ENCODE data around the gene ORM1.
A peak's percentile ranks its signal among the peaks of the same experiment; 100 is the strongest.
"Not testable (repeated sequence)": the region's sequence is repeated elsewhere in the genome, so short reads cannot be mapped to it uniquely, and the experiment has no call there.

ORM1 gene

DNA sequence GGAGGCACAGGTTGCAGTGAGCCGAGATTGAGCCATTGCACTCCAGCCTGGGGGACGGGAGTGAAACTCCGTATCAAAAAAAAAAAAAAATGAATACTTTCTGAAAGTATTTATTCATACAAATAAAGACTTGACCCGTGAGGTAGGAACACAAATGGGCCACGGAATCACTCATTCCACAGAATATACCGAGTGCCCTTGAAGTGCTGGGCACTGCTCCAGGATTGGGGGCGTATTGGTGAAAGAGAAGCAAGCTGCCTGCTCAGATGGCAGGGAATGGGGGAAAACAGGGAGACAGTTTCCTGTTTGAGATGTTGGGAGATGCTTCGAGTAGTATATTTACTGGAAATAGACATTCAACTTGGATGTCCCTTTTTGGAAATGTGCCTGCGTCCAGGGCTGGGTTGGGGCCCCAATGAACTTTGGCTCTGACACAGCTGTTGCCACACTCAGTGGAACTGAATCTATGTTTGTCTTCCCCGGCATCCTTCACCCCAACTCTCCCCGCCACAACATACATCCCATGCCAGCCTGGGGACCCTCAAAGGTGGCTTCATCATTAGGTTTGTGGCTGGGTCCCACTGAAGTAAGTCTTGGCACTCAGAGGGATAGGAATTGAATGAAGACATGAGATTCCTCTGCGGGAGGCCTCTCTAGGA is 609 bp upstream of the ORM1 start:
- DNase-seq (ENCODE audit: low read depth in 2 of 3, low spot score in 2 of 3), result not testable (repeated sequence)

DNA sequence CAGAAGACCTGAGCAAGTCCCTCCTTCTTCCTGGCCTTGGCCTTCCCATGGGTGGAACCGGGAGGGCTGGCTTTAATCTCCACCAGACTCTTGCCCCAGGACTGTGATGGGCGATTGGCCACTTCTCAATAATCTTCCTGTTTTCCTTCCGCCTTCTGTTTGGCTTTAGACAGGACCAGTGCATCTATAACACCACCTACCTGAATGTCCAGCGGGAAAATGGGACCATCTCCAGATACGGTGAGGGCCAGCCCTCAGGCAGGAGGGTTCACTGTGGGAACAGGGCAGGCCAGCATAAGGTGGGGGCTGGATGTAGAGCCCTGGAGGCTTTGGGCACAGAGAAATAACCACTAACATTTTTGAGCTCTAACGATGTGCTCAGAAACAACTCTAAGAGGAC is 951 bp downstream of the ORM1 start:
- DNase-seq (ENCODE audit: low read depth in 2 of 3, low spot score in 2 of 3), result not testable (repeated sequence)

DNA sequence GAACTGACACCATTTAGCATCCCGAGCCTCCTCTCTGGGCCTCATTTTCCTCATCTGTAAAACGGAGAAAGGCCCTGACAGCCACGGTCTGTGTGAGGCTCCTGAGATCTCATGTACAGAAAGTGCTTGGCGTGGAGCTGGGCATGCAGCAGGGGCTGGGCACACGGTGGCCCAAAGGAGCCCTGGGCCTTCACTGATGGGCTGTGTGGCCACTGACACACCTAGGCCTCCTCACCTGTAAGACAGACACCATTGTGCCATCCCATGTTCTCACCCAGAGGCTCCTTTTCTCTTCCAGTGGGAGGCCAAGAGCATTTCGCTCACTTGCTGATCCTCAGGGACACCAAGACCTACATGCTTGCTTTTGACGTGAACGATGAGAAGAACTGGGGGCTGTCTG is 1.6 kb downstream of the ORM1 start:
- DNase-seq (ENCODE audit: low read depth in 2 of 3, low spot score in 2 of 3), result no peak

DNA sequence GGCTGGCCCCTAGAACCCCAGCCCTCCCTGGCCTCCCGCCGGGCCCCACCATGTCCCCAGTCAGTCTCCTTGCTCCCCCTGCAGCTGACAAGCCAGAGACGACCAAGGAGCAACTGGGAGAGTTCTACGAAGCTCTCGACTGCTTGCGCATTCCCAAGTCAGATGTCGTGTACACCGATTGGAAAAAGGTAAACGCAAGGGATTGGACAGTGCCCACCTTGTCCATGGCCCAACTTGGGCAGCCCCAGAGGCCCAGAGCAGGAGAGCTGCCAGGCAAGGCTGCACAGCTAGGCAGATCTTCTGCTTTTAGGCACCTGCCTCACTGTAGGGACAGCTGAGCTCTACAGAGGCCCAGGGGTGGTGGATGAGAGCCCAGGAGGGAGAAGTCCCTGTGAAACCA is 2.1 kb downstream of the ORM1 start:
- not testable (repeated sequence) for DNase-seq (ENCODE audit: low read depth in 2 of 3, low spot score in 2 of 3)

DNA sequence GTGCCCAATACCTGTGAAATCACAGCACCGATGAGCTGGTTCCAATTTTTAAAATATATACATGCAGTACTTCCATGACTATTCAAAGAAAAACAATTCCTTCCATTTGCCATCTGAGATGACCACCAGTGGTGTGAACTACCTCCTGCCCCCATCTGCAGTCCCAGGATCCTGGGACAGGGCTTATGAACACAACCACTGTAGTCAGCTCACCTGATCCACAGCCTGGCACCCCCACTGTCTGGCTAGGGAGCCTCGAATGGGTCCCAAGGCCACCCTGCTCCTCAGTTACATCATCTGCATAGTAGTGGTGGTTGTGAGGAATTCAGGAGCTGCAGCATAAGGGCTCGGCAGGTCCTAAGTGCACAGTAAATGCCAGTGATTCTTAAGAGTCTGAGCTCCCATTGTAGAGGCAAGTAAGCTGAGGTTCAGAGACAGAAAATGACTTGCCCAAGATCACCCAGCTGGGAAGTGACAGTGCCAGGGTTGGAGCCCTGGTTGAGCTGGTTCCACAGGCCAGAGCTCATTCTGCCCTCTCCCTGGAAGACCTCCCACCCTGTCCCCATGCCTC is 2.9 kb downstream of the ORM1 start:
- DNase-seq (ENCODE audit: low read depth in 2 of 3, low spot score in 2 of 3), result not testable (repeated sequence)

DNA sequence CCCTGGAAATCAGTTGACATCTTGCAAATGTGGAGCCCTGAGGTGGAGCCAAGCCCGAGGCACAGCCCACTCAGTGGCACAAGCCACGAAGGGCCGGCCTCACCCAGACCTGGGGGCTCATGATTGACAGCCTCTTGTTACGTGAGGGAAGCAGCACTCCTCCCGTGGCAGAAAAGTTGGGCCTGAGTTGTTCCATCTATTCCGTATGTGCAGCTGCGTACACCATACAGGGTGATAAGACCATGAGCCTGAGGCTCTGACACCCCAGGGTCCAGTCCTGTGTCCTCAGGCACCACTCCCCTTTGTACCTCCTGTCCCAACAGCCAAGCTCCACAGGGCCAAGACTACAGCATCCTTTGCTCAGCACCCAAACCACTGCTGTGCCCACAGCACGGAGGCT is 4.9 kb downstream of the ORM1 start:
- DNase-seq (ENCODE audit: low read depth in 2 of 3, low spot score in 2 of 3), result no peak

DNA sequence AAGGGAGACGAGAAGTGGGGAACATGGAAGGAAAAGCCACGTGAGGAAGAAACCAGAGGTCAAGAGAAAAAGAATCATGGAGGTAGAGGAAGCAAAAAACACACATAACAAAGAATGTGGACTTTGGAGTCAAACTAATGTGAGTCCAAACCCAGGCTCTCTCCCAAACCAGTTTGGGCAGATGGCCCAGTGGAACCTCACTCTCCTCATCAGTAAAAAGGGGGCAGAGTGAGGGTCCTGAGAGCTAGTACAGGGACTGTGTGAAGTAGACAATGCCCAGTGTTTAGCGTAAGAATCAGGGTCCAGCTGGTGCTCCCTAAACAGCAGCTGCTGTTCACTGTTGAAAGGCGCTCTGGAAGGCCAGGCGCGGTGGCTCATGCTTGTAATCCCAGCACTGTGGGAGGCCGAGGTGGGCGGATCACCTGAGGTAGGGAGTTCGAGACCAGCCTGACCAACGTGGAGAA is 5.5 kb downstream of the ORM1 start:
- not testable (repeated sequence) for DNase-seq (ENCODE audit: low read depth in 2 of 3, low spot score in 2 of 3)

DNA sequence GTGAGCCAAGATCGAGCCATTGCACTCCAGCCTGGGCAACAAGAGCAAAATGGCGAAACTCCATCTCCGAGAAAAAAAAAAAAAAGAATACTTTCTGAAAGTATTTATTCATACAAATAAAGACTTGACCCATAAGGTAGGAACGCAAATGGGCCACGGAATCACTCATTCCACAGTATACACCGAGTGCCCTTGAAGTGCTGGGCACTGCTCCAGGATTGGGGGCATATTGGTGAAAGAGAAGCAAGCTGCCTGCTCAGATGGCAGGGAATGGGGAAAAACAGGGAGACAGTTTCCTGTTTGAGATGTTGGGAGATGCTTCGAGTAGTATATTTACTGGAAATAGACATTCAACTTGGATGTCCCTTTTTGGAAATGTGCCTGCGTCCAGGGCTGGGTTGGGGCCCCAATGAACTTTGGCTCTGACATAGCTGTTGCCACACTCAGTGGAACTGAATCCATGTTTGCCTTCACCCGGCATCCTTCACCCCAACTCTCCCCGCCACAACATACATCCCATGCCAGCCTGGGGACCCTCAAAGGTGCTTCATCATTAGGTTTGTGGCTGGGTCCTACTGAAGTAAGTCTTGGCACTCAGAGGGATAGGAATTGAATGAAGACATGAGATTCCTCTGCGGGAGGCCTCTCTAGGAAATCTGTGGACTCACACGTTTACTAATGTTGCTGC is 6.2 kb downstream of the ORM1 start:
- DNase-seq (ENCODE audit: low read depth in 2 of 3, low spot score in 2 of 3), result not testable (repeated sequence)

DNA sequence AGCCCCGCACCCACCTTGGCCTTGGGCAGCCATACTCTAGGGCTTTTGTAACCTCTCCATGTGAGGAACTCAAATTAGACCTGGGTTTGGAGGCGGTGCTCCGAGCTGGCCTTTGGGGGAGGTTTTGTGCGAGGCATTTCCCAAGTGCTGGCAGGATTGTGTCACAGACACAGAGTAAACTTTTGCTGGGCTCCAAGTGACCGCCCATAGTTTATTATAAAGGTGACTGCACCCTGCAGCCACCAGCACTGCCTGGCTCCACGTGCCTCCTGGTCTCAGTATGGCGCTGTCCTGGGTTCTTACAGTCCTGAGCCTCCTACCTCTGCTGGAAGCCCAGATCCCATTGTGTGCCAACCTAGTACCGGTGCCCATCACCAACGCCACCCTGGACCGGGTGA is 6.7 kb downstream of the ORM1 start, which contains the start of gene ORM2:
ORM2 (plus strand) TSS at position 245 of the 398 bp plus-strand sequence; CDS start at position 281, 36 bp downstream.
- DNase-seq (ENCODE audit: low read depth in 2 of 3, low spot score in 2 of 3), result not testable (repeated sequence)

DNA sequence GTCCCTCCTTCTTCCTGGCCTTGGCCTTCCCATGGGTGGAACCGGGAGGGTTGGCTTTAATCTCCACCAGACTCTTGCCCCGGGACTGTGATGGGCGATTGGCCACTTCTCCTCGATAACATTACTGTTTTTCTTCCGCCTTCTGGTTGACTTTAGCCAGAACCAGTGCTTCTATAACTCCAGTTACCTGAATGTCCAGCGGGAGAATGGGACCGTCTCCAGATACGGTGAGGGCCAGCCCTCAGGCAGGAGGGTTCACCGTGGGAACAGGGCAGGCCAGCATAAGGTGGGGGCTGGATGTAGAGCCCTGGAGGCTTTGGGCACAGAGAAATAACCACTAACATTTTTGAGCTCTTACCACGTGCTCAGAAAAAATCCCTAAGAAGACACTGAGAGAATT is 7.7 kb downstream of the ORM1 start:
- DNase-seq (ENCODE audit: low read depth in 2 of 3, low spot score in 2 of 3), result no peak

DNA sequence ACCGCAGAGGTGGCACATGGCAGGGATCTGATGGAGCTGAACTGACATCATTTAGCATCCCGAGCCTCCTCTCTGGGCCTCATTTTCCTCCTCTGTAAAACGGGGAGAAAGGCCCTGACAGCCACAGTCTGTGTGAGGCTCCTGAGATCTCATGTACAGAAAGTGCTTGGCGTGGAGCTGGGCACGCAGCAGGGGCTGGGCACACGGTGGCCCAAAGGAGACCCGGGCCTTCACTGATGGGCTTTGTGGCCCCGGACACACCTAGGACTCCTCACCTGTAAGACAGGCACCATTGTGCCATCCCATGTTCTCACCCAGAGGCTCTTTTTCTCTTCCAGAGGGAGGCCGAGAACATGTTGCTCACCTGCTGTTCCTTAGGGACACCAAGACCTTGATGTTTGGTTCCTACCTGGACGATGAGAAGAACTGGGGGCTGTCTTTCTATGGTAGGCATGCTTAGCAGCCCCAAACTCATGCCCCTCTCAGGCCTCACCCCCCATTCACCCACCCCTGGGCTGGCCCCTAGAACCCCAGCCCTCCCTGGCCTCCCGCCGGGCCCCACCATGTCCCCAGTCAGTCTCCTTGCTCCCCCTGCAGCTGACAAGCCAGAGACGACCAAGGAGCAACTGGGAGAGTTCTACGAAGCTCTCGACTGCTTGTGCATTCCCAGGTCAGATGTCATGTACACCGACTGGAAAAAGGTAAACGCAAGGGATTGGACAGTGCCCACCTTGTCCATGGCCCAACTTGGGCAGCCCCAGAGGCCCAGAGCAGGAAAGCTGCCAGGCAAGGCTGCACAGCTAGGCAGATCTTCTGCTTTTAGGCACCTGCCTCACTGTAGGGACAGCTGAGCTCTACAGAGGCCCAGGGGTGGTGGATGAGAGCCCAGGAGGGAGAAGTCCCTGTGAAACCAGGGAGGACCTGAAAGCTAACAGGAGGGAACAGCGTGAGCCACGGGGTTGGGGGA is 8.6 kb downstream of the ORM1 start:
- DNase-seq (ENCODE audit: low read depth in 2 of 3, low spot score in 2 of 3), result not testable (repeated sequence)

DNA sequence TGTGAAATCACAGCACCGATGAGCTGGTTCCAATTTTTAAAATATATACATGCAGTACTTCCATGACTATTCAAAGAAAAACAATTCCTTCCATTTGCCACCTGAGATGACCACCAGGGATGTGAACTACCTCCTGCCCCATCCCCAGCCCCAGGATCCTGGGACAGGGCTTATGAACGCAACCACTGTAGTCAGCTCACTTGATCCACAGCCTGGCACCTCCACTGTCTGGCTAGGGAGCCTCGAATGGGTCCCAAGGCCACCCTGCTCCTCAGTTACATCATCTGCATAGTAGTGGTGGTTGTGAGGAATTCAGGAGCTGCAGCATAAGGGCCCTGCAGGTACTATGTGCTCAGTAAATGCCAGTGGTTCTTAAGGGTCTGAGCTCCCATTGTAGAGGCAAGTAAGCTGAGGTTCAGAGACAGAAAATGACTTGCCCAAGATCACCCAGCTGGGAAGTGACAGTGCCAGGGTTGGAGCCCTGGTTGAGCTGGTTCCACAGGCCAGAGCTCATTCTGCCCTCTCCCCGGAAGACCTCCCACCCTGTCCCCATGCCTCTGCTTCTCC is 9.7 kb downstream of the ORM1 start:
- DNase-seq (ENCODE audit: low read depth in 2 of 3, low spot score in 2 of 3), result not testable (repeated sequence)

DNA sequence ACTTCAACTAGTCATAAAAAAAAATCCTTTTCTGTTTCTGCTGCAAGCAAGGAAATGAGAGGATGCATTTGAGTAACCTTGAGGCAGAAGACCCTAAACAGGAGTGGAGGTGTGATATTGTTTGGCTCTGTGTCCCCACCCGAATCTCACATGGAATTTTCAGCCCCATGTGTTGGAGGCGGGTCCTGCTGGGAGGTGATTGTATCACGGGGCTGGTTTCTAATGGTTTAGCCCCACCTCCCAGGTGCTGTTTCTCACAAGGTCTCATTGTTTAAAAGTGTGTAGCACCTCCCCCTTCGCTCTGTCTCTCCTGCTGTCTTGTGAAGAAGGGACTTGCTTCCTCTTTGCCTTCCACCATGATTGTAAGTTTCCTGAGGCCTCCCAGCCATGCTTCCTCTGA is 10.8 kb downstream of the ORM1 start:
- DNase-seq (ENCODE audit: low read depth in 2 of 3, low spot score in 2 of 3), result not testable (repeated sequence)

DNA sequence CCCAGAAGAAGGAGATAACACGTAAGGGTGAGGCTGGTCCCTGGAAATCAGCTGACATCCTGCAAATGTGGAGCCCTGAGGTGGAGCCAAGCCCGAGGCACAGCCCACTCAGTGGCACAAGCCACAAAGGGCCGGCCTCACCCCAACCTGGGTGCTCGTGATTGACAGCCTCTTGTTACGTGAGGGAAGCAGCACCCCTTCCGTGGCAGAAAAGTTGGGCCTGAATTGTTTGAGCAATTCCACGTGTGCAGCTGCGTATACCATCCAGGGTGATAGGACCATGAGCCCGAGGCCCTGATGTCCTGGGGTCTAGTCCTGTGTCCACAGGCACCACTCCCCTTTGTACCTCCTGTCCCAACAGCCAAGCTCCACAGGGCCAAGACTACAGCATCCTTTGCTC is 11.6 kb downstream of the ORM1 start:
- DNase-seq (ENCODE audit: low read depth in 2 of 3, low spot score in 2 of 3), result no peak

DNA sequence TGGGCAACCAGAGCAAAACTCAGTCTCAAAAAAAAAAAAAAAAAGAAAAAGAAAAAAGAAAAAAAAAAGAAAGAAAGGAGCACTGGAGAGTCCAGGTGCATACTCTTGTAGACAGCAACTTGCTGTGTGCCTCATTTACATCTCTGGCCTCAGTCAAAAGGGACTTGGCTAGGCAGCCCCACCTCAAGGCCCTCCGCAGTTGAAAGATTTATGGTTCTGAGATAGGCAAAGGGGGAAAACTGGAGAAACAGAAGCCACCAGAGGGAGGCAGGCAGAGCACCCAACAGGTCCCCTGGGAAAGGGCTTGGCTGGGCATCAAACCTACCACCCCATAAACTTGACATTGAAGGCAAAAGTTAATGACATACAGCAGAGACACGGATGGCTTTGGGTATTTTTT is 12.8 kb downstream of the ORM1 start:
- no peak for DNase-seq (ENCODE audit: low read depth in 2 of 3, low spot score in 2 of 3)

DNA sequence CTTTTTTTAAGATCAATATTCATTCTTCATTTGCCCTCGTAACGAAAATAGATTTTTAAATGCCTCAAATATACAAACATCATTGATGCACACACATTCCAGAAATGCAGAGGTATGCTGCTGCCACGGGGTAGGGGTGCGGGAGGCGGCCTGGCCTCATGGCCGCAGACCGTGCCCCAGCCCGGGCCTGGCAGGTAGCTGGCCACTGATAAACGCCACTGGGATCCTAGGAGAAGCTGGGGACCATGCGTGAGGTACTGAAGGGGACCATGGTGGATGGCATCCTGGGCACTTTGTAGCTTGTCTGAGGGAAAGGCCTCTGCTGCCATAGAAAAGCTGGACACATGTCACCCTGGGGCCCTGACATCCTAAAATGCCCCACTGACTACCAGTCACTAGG is 13.3 kb downstream of the ORM1 start:
- DNase-seq (ENCODE audit: low read depth in 2 of 3, low spot score in 2 of 3), result no peak

DNA sequence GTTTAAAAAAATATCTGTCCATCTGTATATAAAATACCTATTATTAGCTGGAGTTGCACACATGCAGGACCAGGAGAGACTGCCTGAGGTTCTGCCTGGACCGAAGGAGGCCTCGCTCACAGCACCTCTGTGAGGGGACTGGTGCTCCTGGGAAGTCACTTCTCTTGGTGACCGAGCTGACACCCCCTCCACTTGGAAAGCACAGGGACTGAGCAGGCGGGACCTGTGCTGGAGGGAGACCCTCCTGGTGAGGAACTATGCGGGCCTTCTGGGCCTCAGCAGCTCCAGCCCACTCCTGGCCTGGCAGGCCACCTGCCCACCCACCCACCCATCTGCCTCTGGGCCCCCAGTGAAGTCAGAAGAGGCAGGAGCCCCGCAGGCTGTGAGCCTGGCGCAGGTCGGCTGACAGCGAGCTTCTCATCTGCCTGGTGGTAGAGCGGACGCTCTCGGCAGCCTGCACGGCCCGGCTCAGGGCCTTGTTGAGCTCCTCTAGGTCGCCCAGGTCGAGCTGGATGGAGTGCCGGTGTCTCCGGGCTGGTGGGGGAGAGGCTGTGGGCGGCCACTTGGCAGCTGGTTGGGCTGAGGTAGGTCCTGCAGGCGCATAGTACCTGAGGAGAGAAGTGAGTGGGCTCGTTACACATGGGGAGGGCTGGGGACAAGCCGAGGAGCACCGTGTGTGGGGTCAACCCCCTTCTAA is 13.9 kb downstream of the ORM1 start:
- DNase-seq (ENCODE audit: low read depth in 2 of 3, low spot score in 2 of 3), result no peak

DNA sequence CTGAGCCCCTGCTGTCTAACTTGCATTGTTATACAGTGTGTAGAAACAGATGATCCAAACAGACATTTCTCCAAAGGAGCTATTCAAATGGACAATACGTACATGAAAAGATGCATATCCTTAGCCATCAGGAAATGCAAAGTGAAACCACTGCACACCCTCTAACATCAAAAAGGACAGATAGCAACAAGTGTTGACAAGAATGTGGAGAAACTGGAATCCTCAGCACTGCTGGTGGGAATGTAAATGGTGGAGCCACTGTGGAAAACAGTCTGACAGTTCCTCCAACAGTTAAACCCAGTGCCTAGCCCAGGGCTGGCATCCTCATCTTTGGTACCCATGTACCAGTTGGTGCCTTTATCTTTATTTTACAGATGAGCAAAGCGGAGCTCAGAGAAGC is 15.3 kb downstream of the ORM1 start:
- DNase-seq (ENCODE audit: low read depth in 2 of 3, low spot score in 2 of 3), result no peak

DNA sequence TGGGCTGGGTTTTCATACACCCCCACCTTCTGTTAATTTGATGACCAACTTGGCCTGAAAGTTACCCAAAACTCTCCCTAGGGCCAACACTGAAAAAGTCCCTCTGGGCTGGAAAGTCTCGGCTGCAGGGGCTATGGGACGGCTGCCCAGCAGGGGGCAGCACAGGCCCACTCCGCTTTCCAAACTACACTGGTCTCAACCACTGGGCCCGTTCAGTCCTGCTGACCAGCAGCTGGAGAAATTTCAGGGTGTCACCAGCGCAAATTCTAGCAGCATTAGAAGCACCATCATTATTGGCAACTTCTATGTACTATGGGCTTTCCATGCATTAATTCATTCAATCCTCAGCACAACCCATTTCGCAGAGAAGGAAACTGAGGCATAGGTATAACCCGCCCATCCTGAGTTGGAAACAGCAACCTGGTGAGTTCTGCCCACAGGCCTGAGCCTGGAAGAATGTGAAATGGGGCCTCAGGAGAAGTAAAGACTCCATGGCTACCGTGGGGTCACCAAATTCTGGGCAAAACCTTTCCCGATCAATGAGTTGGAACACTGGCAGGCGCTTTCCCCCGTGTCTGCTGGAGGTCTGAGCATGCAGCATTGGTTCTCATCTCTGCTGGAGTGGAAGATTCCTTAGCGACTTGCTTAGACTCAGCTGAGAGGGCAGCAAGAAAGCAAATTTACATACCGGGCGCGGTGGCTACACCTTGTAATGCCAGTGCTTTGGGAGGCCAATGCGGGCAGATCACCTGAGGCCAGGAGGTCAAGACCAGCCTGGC is 16.4 kb downstream of the ORM1 start:
- peak in 1 of 3 experiments; percentile 55 for DNase-seq (ENCODE audit: low read depth in 2 of 3, low spot score in 2 of 3)
